K562 (cell line): ENCODE measurements around the gene SRP72. TPM values are rescaled to one million over a fixed set of nuclear protein-coding genes. Genes with fewer than 3 reads are reported as not detected.
A peak's percentile ranks its signal among the peaks of the same experiment; 100 is the strongest.

ENCODE experiments used
- ATAC-seq: fragments of 200-7000 bp; cut with Tn5 transposase; 3 replicates; pipeline ENCODE4 v1.9.1; 2020; ENCODE audit warnings: moderate library complexity
- BruUV-seq: library from RNA; stranded (reverse); fragments of 400-500 nt; replicated peaks from 2 replicates; lab custom pipeline; 2021; lab: Mats Ljungman, UMichigan
- CTCF ChIA-PET: fragments of 300-600 bp; formaldehyde crosslinking; extraction: SDS; loops from one replicate; lab custom pipeline; 2021; ENCODE audit warnings: low intra/inter-chr PET ratio; lab: Yijun Ruan, JAX
- POLR2A ChIA-PET: fragments of 300-600, 350-650 bp; sonication (Branson Sonifier 250); formaldehyde crosslinking; extraction: SDS; loops from one replicate; lab custom pipeline; 2021; ENCODE audit warnings: antibody characterized with exemption, inconsistent platforms; lab: Yijun Ruan, JAX
- DNase-seq, 4 experiments: peaks; one replicate each; pipeline versions ENCODE4 v3.0.0 to v3.0.0-alpha.2; 2011 to 2018; ENCODE audit warnings: low spot score in 3 of 4, mixed read lengths in 3 of 4; ENCODE audit errors: extremely low read depth in 1 of 4
- FAIRE-seq: peaks from 2 replicates; lab custom pipeline; 2011; peaks lifted over from hg19 to GRCh38; lab: Jason Lieb, UNC
- H2AFZ ChIP-seq: 2 replicates; pipeline ENCODE4 v1.6.0; 2011; ENCODE audit warnings: low read depth, low read length, control low read depth, inconsistent platforms
- H3K27ac ChIP-seq: fragments of 200-600 bp; 3 replicates; pipeline ENCODE4 v1.8.0; 2011; ENCODE audit warnings: low read depth, mild to moderate bottlenecking, control low read depth, inconsistent platforms, low read length, moderate library complexity, mixed read lengths; ENCODE audit errors: extremely low read depth
- H3K27me3 ChIP-seq, 2 experiments: fragments of 300-600 bp in 1 of 2; 2 replicates in 1 of 2; 3 replicates in 1 of 2; pipeline versions ENCODE4 v1.6.0 to v1.8.0; 2011; ENCODE audit warnings: inconsistent platforms in 2 of 2, low read length in 2 of 2, mild to moderate bottlenecking in 1 of 2, mixed read lengths in 1 of 2, moderate library complexity in 1 of 2; ENCODE audit not compliant: control insufficient read depth in 2 of 2, insufficient read depth in 2 of 2
- H3K36me3 ChIP-seq: fragments of 300-600 bp; 3 replicates; pipeline ENCODE4 v1.8.0; 2011; ENCODE audit warnings: mild to moderate bottlenecking, low read length, inconsistent platforms; ENCODE audit not compliant: control insufficient read depth, insufficient read depth
- H3K4me1 ChIP-seq, 2 experiments: fragments of 200-600 bp in 1 of 2; replicated peaks in 1 of 2; 2 replicates in 1 of 2; 3 replicates in 1 of 2; pipeline versions ENCODE4 v1.5.1 to v1.8.0; 2011; ENCODE audit warnings: inconsistent platforms in 2 of 2, low read length in 2 of 2, mild to moderate bottlenecking in 1 of 2, mixed read lengths in 1 of 2, moderate library complexity in 1 of 2; ENCODE audit not compliant: control insufficient read depth in 2 of 2, insufficient read depth in 2 of 2
- H3K4me2 ChIP-seq: 2 replicates; pipeline ENCODE4 v1.6.1; 2011; ENCODE audit warnings: low read length, control low read depth, inconsistent platforms, mixed read lengths; ENCODE audit not compliant: insufficient read depth
- H3K4me3 ChIP-seq: fragments of 200-600 bp; sonication (generic), shearing (Covaris generic); 2 replicates; pipeline ENCODE4 v1.5.1; 2016; ENCODE audit warnings: control low read depth, inconsistent platforms
- H3K79me2 ChIP-seq: fragments of 200-600 bp; 3 replicates; pipeline ENCODE4 v1.8.0; 2011; ENCODE audit warnings: low read length, inconsistent platforms; ENCODE audit not compliant: control insufficient read depth, insufficient read depth
- H3K9ac ChIP-seq, 2 experiments: 2 replicates each; pipeline versions ENCODE4 v1.6.0 to v1.6.1; 2011; ENCODE audit warnings: low read depth in 2 of 2, low read length in 2 of 2, control low read depth in 1 of 2, inconsistent platforms in 1 of 2, mild to moderate bottlenecking in 1 of 2, mixed read lengths in 1 of 2; ENCODE audit not compliant: insufficient read depth in 1 of 2
- H3K9me1 ChIP-seq: one replicate; pipeline ENCODE4 v1.6.0; 2011; ENCODE audit warnings: inconsistent platforms, mild to moderate bottlenecking, low read length, moderate library complexity; ENCODE audit not compliant: control insufficient read depth, insufficient read depth
- H3K9me3 ChIP-seq: replicated peaks from 2 replicates; pipeline ENCODE4 v1.5.1; 2011; ENCODE audit warnings: low read depth, low read length, inconsistent platforms; ENCODE audit not compliant: control insufficient read depth, insufficient read depth
- H4K20me1 ChIP-seq: replicated peaks from 2 replicates; pipeline ENCODE4 v1.6.1; 2011; ENCODE audit warnings: low read length, inconsistent platforms, mixed read lengths; ENCODE audit not compliant: control insufficient read depth, insufficient read depth
- ARID1B ChIP-seq: fragments of 450-650 bp; IDR thresholded peaks from 2 replicates; pipeline ENCODE4 v1.6.1; 2016; ENCODE audit warnings: antibody characterized with exemption, mild to moderate bottlenecking, inconsistent platforms
- BDP1 ChIP-seq: IDR thresholded peaks from 3 replicates; pipeline ENCODE4 v1.6.1; 2011; ENCODE audit not compliant: insufficient read length, insufficient read depth
- BHLHE40 ChIP-seq: IDR thresholded peaks from 2 replicates; pipeline ENCODE4 v1.6.1; 2011; ENCODE audit warnings: low read length, improper control_type of control experiment
- CBFA2T3 ChIP-seq: fragments of 450-650 bp; IDR thresholded peaks from 2 replicates; pipeline ENCODE4 v1.6.1; 2017
- EHMT2 ChIP-seq: fragments of 450-650 bp; IDR thresholded peaks from 2 replicates; pipeline ENCODE4 v1.6.1; 2018; ENCODE audit warnings: antibody characterized with exemption
- HNRNPH1 ChIP-seq: fragments of 200-400 bp; formaldehyde crosslinking; optimal IDR thresholded peaks from 2 replicates; pipeline ENCODE3; 2017; ENCODE audit warnings: low read depth, mild to moderate bottlenecking, low read length, moderate library complexity
- NR2C2 ChIP-seq, 2 experiments: fragments of 200-800 bp in 1 of 2; sonication (Bioruptor generic) in 1 of 2; sonication (generic) in 1 of 2; formaldehyde crosslinking in 1 of 2; IDR thresholded peaks; 2 replicates each; pipeline versions ENCODE4 v1.6.1 to v1.8.0; 2016 to 2022; ENCODE audit warnings: mild to moderate bottlenecking in 1 of 2, missing compliant biosample characterization in 1 of 2, missing genetic modification characterization in 1 of 2, missing genetic modification reagents in 1 of 2
- RBFOX2 ChIP-seq: fragments of 200-400 bp; formaldehyde crosslinking; IDR thresholded peaks from 2 replicates; pipeline ENCODE4 v1.6.1; 2017; ENCODE audit warnings: low read depth, mild to moderate bottlenecking, low read length, moderate library complexity
- TAL1 ChIP-seq: fragments of 450-650 bp; IDR thresholded peaks from 2 replicates; pipeline ENCODE4 v1.6.1; 2016; ENCODE audit warnings: mild to moderate bottlenecking
- TCF3 ChIP-seq: sonication (generic); formaldehyde crosslinking; IDR thresholded peaks from 2 replicates; pipeline ENCODE4 v1.4.0; 2020; ENCODE audit warnings: mild to moderate bottlenecking, missing genetic modification reagents
- THAP12 ChIP-seq: fragments of 250-450 bp; sonication (Bioruptor Pico); IDR thresholded peaks from 2 replicates; pipeline ENCODE4 v1.9.0; 2021; ENCODE audit warnings: mild to moderate bottlenecking, inconsistent platforms
- ZBTB7A ChIP-seq: IDR thresholded peaks from 2 replicates; pipeline ENCODE4 v1.6.1; 2011; ENCODE audit warnings: low read depth, mild to moderate bottlenecking, low read length, moderate library complexity, borderline replicate concordance; ENCODE audit not compliant: control insufficient read depth
- ZKSCAN3 ChIP-seq: fragments of 250-450 bp; sonication (Bioruptor Pico); IDR thresholded peaks from 2 replicates; pipeline ENCODE4 v1.4.0; 2020
- ZNF384 ChIP-seq: IDR thresholded peaks from 2 replicates; pipeline ENCODE4 v1.6.1; 2012; ENCODE audit warnings: low read depth, low read length, improper control_type of control experiment
- ZNF766 ChIP-seq: fragments of 200-800 bp; sonication (Bioruptor generic); conservative IDR thresholded peaks from 2 replicates; pipeline ENCODE4 v1.6.1; 2016; ENCODE audit warnings: missing genetic modification characterization, missing compliant biosample characterization
- WGBS: fragments of 100-300 bp; shearing (Covaris generic); methylation state at CpG from one replicate; pipeline ENCODE4 v1.1.6; 2016; ENCODE audit warnings: low coverage, mixed read lengths; ENCODE audit not compliant: insufficient coverage; ENCODE audit errors: missing lambda C conversion rate; 5-methylcytosine and 5-hydroxymethylcytosine counted together
- in situ Hi-C: fragments of 300-500 bp; cut with MboI; formaldehyde crosslinking; loops from 4 replicates; pipeline ENCODE4 v1.15.0; 2018; ENCODE audit warnings: inconsistent platforms, mixed read lengths
- intact Hi-C: fragments of 100-400 bp; cut with micrococcal nuclease; formaldehyde crosslinking; loops from 2 replicates; pipeline ENCODE4 v1.14.2; 2022
- polyA plus RNA-seq, 8 experiments: library from polyadenylated mRNA; depleted of rRNA in 4 of 8; stranded (reverse) in 5 of 8; unstranded in 3 of 8; fragments of >200 nt; fragmentation: Nextera tagmentation in 2 of 8; fragmentation: Illumina TruSeq in 1 of 8; extraction: Ambion mirVana in 2 of 8; extraction: Trizol in 1 of 8; gene quantifications; 2 replicates each; pipeline versions ENCODE4 v1.2.1 to v1.2.3, GENCODE V29; 2011 to 2014; ENCODE audit warnings: inconsistent platforms in 1 of 8, missing spikeins in 1 of 8
- total RNA-seq, 7 experiments: library from RNA; depleted of rRNA in 6 of 7; stranded (reverse); fragments of >200 nt in 6 of 7; fragmentation: Illumina TruSeq in 2 of 7; extraction: Trizol in 2 of 7; gene quantifications; 2 replicates each; pipeline versions ENCODE4 v1.2.1 to v1.2.3, GENCODE V29; 2011 to 2021; ENCODE audit warnings: low replicate concordance in 1 of 7

Gene SRP72
- total and polyA plus RNA-seq, 9 of the 15 experiments (the other 6 are each of a cell fraction or from before 2014, with no cell fraction given) = 124 to 341 (median 202) TPM

GRCh38 chr4:56475917-56476316 is 8.5 kb downstream of the SRP72 start:
- H3K9me3 ChIP-seq = no peaks in the 10 kb centered on the region
- BruUV-seq = no TSS peak
- 92% methylated on average over 2 of the region's 2 CpGs for WGBS
- H3K4me1 ChIP-seq = peaks cover 0 to 4% of the 10 kb centered on the region in 2 experiments; a peak in 2 of 5 replicates
- H3K27ac ChIP-seq = no peak overlapping the region
- intact Hi-C loops = no loop called here
- no peaks in the 10 kb centered on the region for H4K20me1 ChIP-seq
- no peak for FAIRE-seq
- in situ Hi-C loops = no loop called here
- H3K9me1 ChIP-seq = no peaks in the 10 kb centered on the region
- POLR2A ChIA-PET = interaction anchor here (1.0 kb wide), 1 partner anchor 10 kb away, joined by 7 read pairs; no protein-coding TSS in a partner anchor
- ATAC-seq = peak; percentile 43; the same call in 2 of the 3 replicates
- H3K36me3 ChIP-seq = peaks cover 95% of the 10 kb centered on the region
- no peak overlapping the region for H3K4me3 ChIP-seq
- TF ChIP-seq RBFOX2 (0 out of 2 replicates have a peak, but pooled peaks have one; percentile 6), EHMT2 (no peak)
- TF ChIP-seq, all 486 proteins: peak for 1
- peaks cover 8% of the 10 kb centered on the region; the same call in 2 of the 3 replicates for H3K79me2 ChIP-seq
- H3K9ac ChIP-seq = no peak overlapping the region
- no peak for DNase-seq
- H3K27me3 ChIP-seq = no peaks in the 10 kb centered on the region
- CTCF ChIA-PET = no interaction called here
- H3K4me2 ChIP-seq = no peak overlapping the region
- no peak overlapping the region for H2AFZ ChIP-seq

DNA sequence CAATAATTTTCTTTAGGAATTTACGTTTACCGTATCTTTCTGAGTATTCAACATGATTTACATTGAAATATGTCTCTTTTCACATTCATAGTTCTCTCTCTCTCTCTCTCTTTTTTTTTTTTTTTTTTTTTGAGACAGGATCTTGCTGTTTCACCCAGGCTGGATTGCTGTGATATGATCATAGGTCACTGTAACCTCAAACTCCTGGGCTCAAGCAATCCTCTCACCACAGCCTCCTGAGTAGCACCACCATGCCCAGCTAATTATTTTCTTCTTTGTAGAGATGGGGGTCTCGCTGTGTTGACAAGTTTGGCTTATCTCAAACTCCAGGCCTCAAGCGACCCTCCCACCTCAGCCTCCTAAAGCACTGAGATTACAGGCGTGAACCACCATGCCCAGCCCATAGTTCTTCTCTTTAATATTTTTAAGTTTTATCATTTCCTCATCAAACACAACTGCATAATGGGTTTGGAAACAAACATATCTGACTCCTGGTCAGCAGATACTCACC is 9.8 kb downstream of the SRP72 start:
- no TSS peak for BruUV-seq
- H3K4me1 ChIP-seq = peaks cover 0 to 4% of the 10 kb centered on the region in 2 experiments; a peak in 2 of 5 replicates
- no peaks in the 10 kb centered on the region for H3K9me3 ChIP-seq
- ChIA-PET POLR2A (no interaction called here), CTCF (no interaction called here)
- peak; percentile 67 for FAIRE-seq
- ATAC-seq = peak; percentile 77
- no peak overlapping the region for H3K4me3 ChIP-seq
- H3K9me1 ChIP-seq = no peaks in the 10 kb centered on the region
- intact Hi-C loops = no loop called here
- no peaks in the 10 kb centered on the region for H4K20me1 ChIP-seq
- in situ Hi-C loops = no loop called here
- H3K27me3 ChIP-seq = no peaks in the 10 kb centered on the region
- 42% methylated on average over 5 of the region's 5 CpGs for WGBS
- peak in 1 of 4 experiments; percentile 45 for DNase-seq
- no peaks in the 10 kb centered on the region for H3K79me2 ChIP-seq
- peak overlapping the region in 1 of 2 experiments; percentile 19; a peak in 1 of 4 replicates for H3K9ac ChIP-seq
- H3K36me3 ChIP-seq = peaks cover 93% of the 10 kb centered on the region
- H3K4me2 ChIP-seq = no peak overlapping the region
- H3K27ac ChIP-seq = no peak overlapping the region; the same call in 2 of the 3 replicates
- no peak overlapping the region for H2AFZ ChIP-seq
- TF ChIP-seq BHLHE40 (no peak), NR2C2 (CRISPR knock-in tag; IDR thresholded peaks at IDR 0.05) (no peak), NR2C2 (tag; IDR thresholded peaks at IDR 0.05) (peak; percentile 21; the same call in 1 of the 2 replicates), ZBTB7A (peak; percentile 54), TAL1 (peak; percentile 42; the same call in 1 of the 2 replicates), TCF3 (peak; percentile 49), THAP12 (no peak), ZKSCAN3 (CRISPR knock-in tag) (no peak), ZNF384 (peak; percentile 73), BDP1 (no peak), HNRNPH1 (no peak), ARID1B (peak; percentile 59; the same call in 1 of the 2 replicates), CBFA2T3 (peak; percentile 75), ZNF766 (CRISPR knock-in tag) (peak; percentile 62)
